ENCODE measurements around the gene SLC4A11.

Gene SLC4A11

GRCh38 chr20:3239867-3240775, 1.1 kb upstream of the SLC4A11 start:
- DNase-seq (ENCODE audit: low spot score in 2 of 2) (peak in 1 of 2 donors; percentile 31), ATAC-seq (ENCODE audit: low read depth) (peak; percentile 8)

GRCh38 chr20:3238616-3239025, 369 bp downstream of the SLC4A11 start:
- Mint-ChIP-seq H3K36me3 (peaks cover 1% of the 10 kb centered on the region), H3K27me3 (peaks cover 30% of the 10 kb centered on the region), H3K27ac (no peak overlapping the region), H3K4me1 (peaks cover 9% of the 10 kb centered on the region), H3K9me3 (no peaks in the 10 kb centered on the region), H3K4me3 (peak overlapping the region; percentile 83)
- DNase-seq (ENCODE audit: low spot score in 2 of 2) (peak; percentile 34 to 49), ATAC-seq (ENCODE audit: low read depth) (peak; percentile 77)

More at GRCh38 chr20:3239867-3240775, 1.1 kb upstream of the SLC4A11 start:
- peak overlapping the region; percentile 95 for H3K4me3 Mint-ChIP-seq
- H3K4me1 Mint-ChIP-seq, result peaks cover 9% of the 10 kb centered on the region
- H3K27ac Mint-ChIP-seq, result no peak overlapping the region
- H3K27me3 Mint-ChIP-seq, result peaks cover 31% of the 10 kb centered on the region
- H3K36me3 Mint-ChIP-seq, result peaks cover 1% of the 10 kb centered on the region
- no peaks in the 10 kb centered on the region for H3K9me3 Mint-ChIP-seq

GRCh38 chr20:3237958-3238615, 903 bp downstream of the SLC4A11 start:
- H3K27ac Mint-ChIP-seq, result no peak overlapping the region
- ATAC-seq (ENCODE audit: low read depth) (peak; percentile 9), DNase-seq (ENCODE audit: low spot score in 2 of 2) (no peak)
- H3K36me3 Mint-ChIP-seq, result peaks cover 1% of the 10 kb centered on the region
- no peaks in the 10 kb centered on the region for H3K9me3 Mint-ChIP-seq
- H3K4me1 Mint-ChIP-seq, result peaks cover 9% of the 10 kb centered on the region
- H3K4me3 Mint-ChIP-seq, result peak overlapping the region; percentile 83
- H3K27me3 Mint-ChIP-seq, result peaks cover 30% of the 10 kb centered on the region

- Mint-ChIP-seq H3K36me3 (peaks cover 1% of the 10 kb centered on the region), H3K9me3 (no peaks in the 10 kb centered on the region), H3K27ac (no peak overlapping the region), H3K4me3 (peak overlapping the region; percentile 76), H3K4me1 (peaks cover 9% of the 10 kb centered on the region), H3K27me3 (peaks cover 30% of the 10 kb centered on the region)
- ATAC-seq (ENCODE audit: low read depth), result no peak
- no peak for DNase-seq (ENCODE audit: low spot score in 2 of 2)
Observed at GRCh38 chr20:3237011-3237957, 1.7 kb downstream of the SLC4A11 start.

GRCh38 chr20:3235666-3236324, 3.2 kb downstream of the SLC4A11 start:
- Mint-ChIP-seq H3K4me3 (no peak overlapping the region), H3K27me3 (peaks cover 26% of the 10 kb centered on the region), H3K27ac (no peak overlapping the region), H3K4me1 (peaks cover 9% of the 10 kb centered on the region), H3K36me3 (peaks cover 1% of the 10 kb centered on the region), H3K9me3 (no peaks in the 10 kb centered on the region)
- ATAC-seq (ENCODE audit: low read depth), result no peak
- DNase-seq (ENCODE audit: low spot score in 2 of 2), result no peak

- Mint-ChIP-seq H3K36me3 (peaks cover 1% of the 10 kb centered on the region), H3K4me3 (no peak overlapping the region), H3K27ac (no peak overlapping the region), H3K27me3 (peaks cover 21% of the 10 kb centered on the region), H3K9me3 (no peaks in the 10 kb centered on the region), H3K4me1 (peaks cover 2% of the 10 kb centered on the region)
- no peak for DNase-seq (ENCODE audit: low spot score in 2 of 2)
- no peak for ATAC-seq (ENCODE audit: low read depth)
Observed at GRCh38 chr20:3233991-3234498, 4.9 kb downstream of the SLC4A11 start.

GRCh38 chr20:3233131-3233990, 5.6 kb downstream of the SLC4A11 start:
- Mint-ChIP-seq H3K27ac (no peak overlapping the region), H3K36me3 (peaks cover 1% of the 10 kb centered on the region), H3K27me3 (peaks cover 21% of the 10 kb centered on the region), H3K4me1 (peaks cover 2% of the 10 kb centered on the region), H3K9me3 (no peaks in the 10 kb centered on the region), H3K4me3 (no peak overlapping the region)
- DNase-seq (ENCODE audit: low spot score in 2 of 2) (no peak), ATAC-seq (ENCODE audit: low read depth) (no peak)

GRCh38 chr20:3231889-3232588, 7.0 kb downstream of the SLC4A11 start:
- Mint-ChIP-seq H3K27me3 (peaks cover 15% of the 10 kb centered on the region), H3K36me3 (peaks cover 3% of the 10 kb centered on the region), H3K9me3 (no peaks in the 10 kb centered on the region), H3K4me1 (peaks cover 2% of the 10 kb centered on the region), H3K27ac (no peak overlapping the region), H3K4me3 (no peak overlapping the region)
- no peak for ATAC-seq (ENCODE audit: low read depth)
- DNase-seq (ENCODE audit: low spot score in 2 of 2), result no peak

GRCh38 chr20:3231116-3231515, 7.9 kb downstream of the SLC4A11 start:
- DNase-seq (ENCODE audit: low spot score in 2 of 2), result no peak
- no peak overlapping the region for H3K4me3 Mint-ChIP-seq

GRCh38 chr20:3229798-3230197, 9.2 kb downstream of the SLC4A11 start:
- ATAC-seq (ENCODE audit: low read depth), result no peak
- no peak for DNase-seq (ENCODE audit: low spot score in 2 of 2)
- Mint-ChIP-seq H3K4me1 (no peaks in the 10 kb centered on the region), H3K9me3 (no peaks in the 10 kb centered on the region), H3K27ac (no peak overlapping the region), H3K27me3 (no peaks in the 10 kb centered on the region), H3K36me3 (peaks cover 2% of the 10 kb centered on the region), H3K4me3 (no peak overlapping the region)

More at GRCh38 chr20:3231116-3231515, 7.9 kb downstream of the SLC4A11 start:
- Mint-ChIP-seq H3K4me1 (no peaks in the 10 kb centered on the region), H3K9me3 (no peaks in the 10 kb centered on the region), H3K27me3 (peaks cover 7% of the 10 kb centered on the region), H3K36me3 (peaks cover 4% of the 10 kb centered on the region), H3K27ac (no peak overlapping the region)
- ATAC-seq (ENCODE audit: low read depth), result no peak

- no peak for ATAC-seq (ENCODE audit: low read depth)
- no peak overlapping the region for H3K27ac Mint-ChIP-seq
- no peaks in the 10 kb centered on the region for H3K9me3 Mint-ChIP-seq
- peaks cover 2% of the 10 kb centered on the region for H3K36me3 Mint-ChIP-seq
- DNase-seq (ENCODE audit: low spot score in 2 of 2), result no peak
- H3K4me3 Mint-ChIP-seq, result no peak overlapping the region
- no peaks in the 10 kb centered on the region for H3K4me1 Mint-ChIP-seq
- H3K27me3 Mint-ChIP-seq, result no peaks in the 10 kb centered on the region
Observed at GRCh38 chr20:3229158-3229557, 9.8 kb downstream of the SLC4A11 start.

- DNase-seq (ENCODE audit: low spot score in 2 of 2), result no peak
- Mint-ChIP-seq H3K4me1 (no peaks in the 10 kb centered on the region), H3K9me3 (no peaks in the 10 kb centered on the region), H3K36me3 (peaks cover 2% of the 10 kb centered on the region), H3K27ac (no peak overlapping the region), H3K27me3 (no peaks in the 10 kb centered on the region), H3K4me3 (no peak overlapping the region)
- no peak for ATAC-seq (ENCODE audit: low read depth)
Observed at GRCh38 chr20:3228750-3229032, 10.3 kb downstream of the SLC4A11 start.

All from memory B cell (primary cell).